Keratinocyte (primary cell): Measurements from ENCODE around the gene BCOR. TPM values are rescaled to one million over a fixed set of nuclear protein-coding genes. Genes with fewer than 3 reads are reported as not detected.

Experiments
- DNase-seq: peaks from one replicate; pipeline ENCODE4 v3.0.0-alpha.2; 2011; ENCODE audit warnings: low read depth, missing footprints, low spot score
- FAIRE-seq: peaks from 2 replicates; lab custom pipeline; 2011; peaks lifted over from hg19 to GRCh38; lab: Jason Lieb, UNC
- H2AFZ ChIP-seq: 2 replicates; pipeline ENCODE4 v1.6.0; 2012; ENCODE audit warnings: low read length, control low read depth, inconsistent platforms; ENCODE audit not compliant: control insufficient read depth
- H3K27ac ChIP-seq: 2 replicates; pipeline ENCODE4 v1.5.1; 2011; ENCODE audit warnings: low read length; ENCODE audit not compliant: control insufficient read depth, insufficient read depth
- H3K27me3 ChIP-seq: 3 replicates; pipeline ENCODE4 v1.6.0; 2011; ENCODE audit warnings: low read length; ENCODE audit not compliant: control insufficient read depth, insufficient read depth; ENCODE audit errors: extremely low read depth
- H3K36me3 ChIP-seq, 2 experiments: 2 replicates in 1 of 2; 3 replicates in 1 of 2; pipeline ENCODE4 v1.5.1; 2011; ENCODE audit warnings: low read length in 2 of 2, mild to moderate bottlenecking in 1 of 2; ENCODE audit not compliant: control insufficient read depth in 2 of 2, insufficient read depth in 2 of 2; ENCODE audit errors: extremely low read depth in 1 of 2
- H3K4me1 ChIP-seq: 3 replicates; pipeline ENCODE4 v1.5.1; 2011; ENCODE audit warnings: low read length; ENCODE audit not compliant: control insufficient read depth, insufficient read depth; ENCODE audit errors: extremely low read depth
- H3K4me2 ChIP-seq: 3 replicates; pipeline ENCODE4 v1.6.0; 2011; ENCODE audit warnings: low read depth, low read length; ENCODE audit not compliant: control insufficient read depth, insufficient read depth; ENCODE audit errors: extremely low read depth
- H3K4me3 ChIP-seq, 3 experiments: fragments of 200-600 bp in 1 of 3; sonication (generic) in 1 of 3; 2 replicates in 2 of 3; 3 replicates in 1 of 3; pipeline ENCODE4 v1.5.1; 2011 to 2016; ENCODE audit warnings: low read length in 3 of 3, mild to moderate bottlenecking in 3 of 3, control low read depth in 2 of 3, inconsistent platforms in 1 of 3, low read depth in 1 of 3, mixed read lengths in 1 of 3, mixed run types in 1 of 3, moderate library complexity in 1 of 3; ENCODE audit not compliant: control insufficient read depth in 2 of 3, insufficient read depth in 2 of 3; ENCODE audit errors: extremely low read depth in 1 of 3
- H3K79me2 ChIP-seq: 2 replicates; pipeline ENCODE4 v1.6.0; 2012; ENCODE audit warnings: low read length; ENCODE audit not compliant: control insufficient read depth, insufficient read depth
- H3K9ac ChIP-seq: 3 replicates; pipeline ENCODE4 v1.6.0; 2011; ENCODE audit warnings: low read length; ENCODE audit not compliant: control insufficient read depth, insufficient read depth; ENCODE audit errors: extremely low read depth
- H3K9me1 ChIP-seq: 3 replicates; pipeline ENCODE4 v1.6.0; 2011; ENCODE audit warnings: low read length; ENCODE audit not compliant: control insufficient read depth, insufficient read depth; ENCODE audit errors: extremely low read depth
- H3K9me3 ChIP-seq: 2 replicates; pipeline ENCODE4 v1.5.1; 2012; ENCODE audit warnings: low read depth, low read length; ENCODE audit not compliant: control insufficient read depth
- H4K20me1 ChIP-seq: 3 replicates; pipeline ENCODE4 v1.6.0; 2011; ENCODE audit warnings: low read length; ENCODE audit not compliant: control insufficient read depth, insufficient read depth; ENCODE audit errors: extremely low read depth
- CTCF ChIP-seq, 3 experiments: IDR thresholded peaks in 1 of 3; conservative IDR thresholded peaks in 1 of 3; optimal IDR thresholded peaks in 1 of 3; 2 replicates in 2 of 3; 3 replicates in 1 of 3; pipeline versions ENCODE3 to v1.5.1; 2011; ENCODE audit warnings: low read length in 3 of 3, mild to moderate bottlenecking in 3 of 3, moderate library complexity in 2 of 3, control low read depth in 1 of 3, inconsistent platforms in 1 of 3; ENCODE audit not compliant: insufficient read depth in 2 of 3; ENCODE audit errors: extremely low read depth in 1 of 3
- EZH2 ChIP-seq: IDR thresholded peaks from one replicate; pipeline ENCODE4 v1.6.1; 2012; ENCODE audit warnings: inconsistent platforms, mild to moderate bottlenecking, low read length, moderate library complexity
- dilution Hi-C: fragments of 300-500 bp; cut with MboI; formaldehyde crosslinking; loops from one replicate; pipeline ENCODE4 v1.7.0; 2020; ENCODE audit warnings: low sequenced_read_pairs; ENCODE audit not compliant: extremely low pct_ligation_motif_present
- polyA plus RNA-seq, 5 experiments: library from polyadenylated mRNA; depleted of rRNA in 3 of 5; stranded (reverse) in 3 of 5; stranded (forward) in 1 of 5; unstranded in 1 of 5; fragments of >200 nt; gene quantifications; 1 replicate in 1 of 5; 2 replicates in 3 of 5; 3 replicates in 1 of 5; pipeline versions ENCODE4 v1.2.1 to v1.2.3, GENCODE V29; 2011 to 2012; ENCODE audit warnings: missing spikeins in 2 of 5, low read depth in 1 of 5, low replicate concordance in 1 of 5

The BCOR gene
- polyA plus RNA-seq, 1 donor (not counting 4 experiments of a cell fraction or from before 2014, with no cell fraction given): 5.0 TPM

DNA sequence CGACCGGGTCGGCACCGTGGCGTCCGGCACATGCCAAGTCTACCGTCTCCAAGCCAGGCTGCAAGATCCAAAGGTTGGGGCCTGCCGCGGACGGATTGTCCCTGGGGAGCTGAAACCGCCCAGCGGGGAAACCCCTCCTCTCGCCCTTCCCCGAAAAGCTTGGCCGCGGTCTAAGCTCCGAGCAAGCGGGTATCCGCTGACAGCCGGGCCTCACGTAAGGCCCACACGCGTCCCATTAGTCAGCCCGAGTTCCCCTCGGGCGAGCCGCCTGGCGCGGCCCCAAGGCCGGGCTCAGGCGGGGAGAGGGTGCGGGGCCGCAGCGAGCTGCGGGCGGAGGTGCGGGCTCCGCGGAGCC is 6.8 kb upstream of the BCOR start:
- H3K79me2 ChIP-seq: no peaks in the 10 kb centered on the region
- peaks cover 19% of the 10 kb centered on the region for H3K4me1 ChIP-seq
- peaks cover 49% of the 10 kb centered on the region for H3K27me3 ChIP-seq
- dilution Hi-C loops: no loop called here
- H3K4me2 ChIP-seq: peak overlapping the region; percentile 66
- no peak overlapping the region for H3K4me3 ChIP-seq
- no peak overlapping the region for H2AFZ ChIP-seq
- H4K20me1 ChIP-seq: no peaks in the 10 kb centered on the region
- DNase-seq (no peak), FAIRE-seq (no peak)
- no peaks in the 10 kb centered on the region for H3K9me1 ChIP-seq
- H3K36me3 ChIP-seq: no peaks in the 10 kb centered on the region
- H3K9me3 ChIP-seq: no peaks in the 10 kb centered on the region
- no peak for TF ChIP-seq EZH2
- TF ChIP-seq CTCF (optimal IDR thresholded peaks at IDR 0.05 in 1 of 3, IDR thresholded peaks at IDR 0.05 in 1 of 3, conservative IDR thresholded peaks at IDR 0.05 in 1 of 3; ENCODE audit: extremely low read depth in 1 of 3, insufficient read depth in 2 of 3, low read length in 3 of 3): no peak
- H3K27ac ChIP-seq: no peak overlapping the region
- no peak overlapping the region for H3K9ac ChIP-seq

- H3K9me1 ChIP-seq: no peaks in the 10 kb centered on the region
- H3K4me2 ChIP-seq: no peak overlapping the region
- FAIRE-seq: no peak
These were observed 6.0 kb upstream of the BCOR start for GRCh38 chrX:40103565-40104323.

More at GRCh38 chrX:40103565-40104323, 6.0 kb upstream of the BCOR start:
- no peak overlapping the region for H2AFZ ChIP-seq
- H3K4me1 ChIP-seq: peaks cover 19% of the 10 kb centered on the region
- no peaks in the 10 kb centered on the region for H3K79me2 ChIP-seq
- dilution Hi-C loops: no loop called here
- H3K4me3 ChIP-seq: no peak overlapping the region
- no peak for DNase-seq
- no peak overlapping the region for H3K9ac ChIP-seq
- H3K9me3 ChIP-seq: no peaks in the 10 kb centered on the region
- no peak overlapping the region for H3K27ac ChIP-seq
- TF ChIP-seq EZH2: no peak
- no peak for TF ChIP-seq CTCF (optimal IDR thresholded peaks at IDR 0.05 in 1 of 3, IDR thresholded peaks at IDR 0.05 in 1 of 3, conservative IDR thresholded peaks at IDR 0.05 in 1 of 3; ENCODE audit: extremely low read depth in 1 of 3, insufficient read depth in 2 of 3, low read length in 3 of 3)
- peaks cover 51% of the 10 kb centered on the region for H3K27me3 ChIP-seq
- H3K36me3 ChIP-seq: no peaks in the 10 kb centered on the region
- no peaks in the 10 kb centered on the region for H4K20me1 ChIP-seq
